C4-2B (cell line): ENCODE results near the gene LMNTD2.

Source experiments
- CTCF ChIP-seq: fragments of 450-650 bp; conservative IDR thresholded peaks from 2 replicates; pipeline ENCODE4 v1.5.1; 2017; ENCODE audit warnings: mild to moderate bottlenecking
- ZFX ChIP-seq: fragments of 450-650 bp; IDR thresholded peaks from 2 replicates; pipeline ENCODE4 v1.6.1; 2017

DNA sequence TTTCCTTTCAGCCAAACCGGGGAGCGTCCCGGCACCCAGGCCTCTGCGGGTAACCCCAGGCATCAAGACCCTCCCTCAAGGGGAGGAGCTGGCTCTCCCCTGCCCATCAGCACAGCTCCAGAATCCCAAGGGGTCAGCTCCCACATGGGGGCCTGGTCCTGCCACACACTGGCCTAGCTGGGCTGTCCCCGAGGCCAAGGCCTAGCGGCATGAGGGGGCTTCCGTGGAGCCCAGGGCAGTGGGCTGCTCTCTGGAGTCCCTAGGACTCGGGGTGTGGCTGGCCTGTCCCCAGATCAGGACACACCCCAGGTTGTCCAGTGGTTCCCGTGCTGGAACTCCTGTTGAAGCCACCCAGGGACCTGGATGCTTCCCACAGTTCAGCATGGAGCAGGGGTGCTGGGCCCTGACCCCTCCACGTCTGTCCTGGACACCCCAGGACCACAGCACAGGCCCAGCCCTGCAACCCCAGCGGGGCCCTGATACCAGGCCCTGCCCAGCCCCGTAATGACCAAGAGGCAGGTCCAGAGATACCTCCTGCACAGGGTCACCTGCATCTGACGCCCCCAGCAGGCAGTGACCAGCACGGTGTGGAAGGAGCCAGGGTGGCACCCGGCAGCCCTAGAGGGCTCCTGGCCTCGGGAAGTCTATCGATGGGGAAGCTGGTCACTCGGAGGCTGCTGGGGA is 30.7 kb downstream of the LMNTD2 start:
- TF ChIP-seq CTCF, result no peak
- TF ChIP-seq ZFX, result no peak
